ENCODE measurements around the gene PPP1CA.

- no peak for TF ChIP-seq CTCF (IDR thresholded peaks at IDR 0.05)
- TF ChIP-seq POLR2A (IDR thresholded peaks at IDR 0.05): no peak
Measured at GRCh38 chr11:67445515-67445914, 43.9 kb upstream of the PPP1CA start.
